H9 (cell line): ENCODE results near the gene COL27A1. TPM values are rescaled to one million over a fixed set of nuclear protein-coding genes. Genes with fewer than 3 reads are reported as not detected.
"Not testable (repeated sequence)": the region's sequence is repeated elsewhere in the genome, so short reads cannot be mapped to it uniquely, and the experiment has no call there.

Experiments
- DNase-seq: peaks from one replicate; pipeline ENCODE4 v3.0.0-alpha.2; 2017
- H2AFZ ChIP-seq: one replicate; pipeline ENCODE4 v1.6.1; 2013; ENCODE audit warnings: mild to moderate bottlenecking, low read length, control low read depth, moderate library complexity
- H2AK5ac ChIP-seq: 2 replicates; pipeline ENCODE4 v1.6.1; 2013; ENCODE audit warnings: low read length, control low read depth, mixed read lengths; ENCODE audit not compliant: insufficient read length
- H2BK120ac ChIP-seq: one replicate; pipeline ENCODE4 v1.6.1; 2013; ENCODE audit warnings: low read depth, mild to moderate bottlenecking, low read length, control low read depth, inconsistent platforms; ENCODE audit not compliant: poor library complexity, severe bottlenecking
- H2BK12ac ChIP-seq: 2 replicates; pipeline ENCODE4 v1.6.1; 2013; ENCODE audit warnings: low read length, control low read depth, mixed read lengths, low read depth; ENCODE audit not compliant: insufficient read length
- H2BK15ac ChIP-seq: 2 replicates; pipeline ENCODE4 v1.6.1; 2013; ENCODE audit warnings: low read depth, low read length, control low read depth
- H2BK20ac ChIP-seq: one replicate; pipeline ENCODE4 v1.6.1; 2013; ENCODE audit warnings: low read depth, mild to moderate bottlenecking, low read length, control low read depth, inconsistent platforms; ENCODE audit not compliant: poor library complexity, severe bottlenecking
- H2BK5ac ChIP-seq: 2 replicates; pipeline ENCODE4 v1.6.1; 2013; ENCODE audit warnings: low read length, control low read depth, mixed read lengths; ENCODE audit not compliant: insufficient read length
- H3K14ac ChIP-seq: 2 replicates; pipeline ENCODE4 v1.6.1; 2013; ENCODE audit warnings: low read length, control low read depth; ENCODE audit not compliant: insufficient read depth
- H3K18ac ChIP-seq: 2 replicates; pipeline ENCODE4 v1.6.1; 2013; ENCODE audit warnings: low read depth, mild to moderate bottlenecking, mixed read lengths, low read length, control low read depth; ENCODE audit not compliant: insufficient read length
- H3K23ac ChIP-seq: 2 replicates; pipeline ENCODE4 v1.6.1; 2013; ENCODE audit warnings: low read length, control low read depth, mixed read lengths, low read depth; ENCODE audit not compliant: insufficient read length
- H3K23me2 ChIP-seq: 2 replicates; pipeline ENCODE4 v1.6.1; 2013; ENCODE audit warnings: low read depth, mild to moderate bottlenecking, mixed read lengths, low read length, control low read depth; ENCODE audit not compliant: insufficient read length, poor library complexity, severe bottlenecking
- H3K27ac ChIP-seq: 2 replicates; pipeline ENCODE4 v1.5.1; 2013; ENCODE audit warnings: low read length, control low read depth, mixed read lengths, low read depth; ENCODE audit not compliant: insufficient read length
- H3K27me3 ChIP-seq: 2 replicates; pipeline ENCODE4 v1.6.1; 2013; ENCODE audit warnings: low read length, control low read depth, inconsistent platforms; ENCODE audit not compliant: insufficient read depth
- H3K4ac ChIP-seq: 2 replicates; pipeline ENCODE4 v1.6.1; 2013; ENCODE audit warnings: low read depth, mild to moderate bottlenecking, control low read depth, inconsistent platforms, low read length, moderate library complexity
- H3K4me1 ChIP-seq: 2 replicates; pipeline ENCODE4 v1.6.1; 2013; ENCODE audit warnings: low read length, control low read depth, inconsistent platforms; ENCODE audit not compliant: insufficient read depth
- H3K4me2 ChIP-seq: 2 replicates; pipeline ENCODE4 v1.6.1; 2013; ENCODE audit warnings: low read length, control low read depth, mixed read lengths; ENCODE audit not compliant: insufficient read length, insufficient read depth
- H3K56ac ChIP-seq: 2 replicates; pipeline ENCODE4 v1.6.1; 2013; ENCODE audit warnings: low read depth, mild to moderate bottlenecking, mixed read lengths, low read length, control low read depth; ENCODE audit not compliant: insufficient read length
- H3K79me1 ChIP-seq: 2 replicates; pipeline ENCODE4 v1.6.1; 2013; ENCODE audit warnings: low read depth, mild to moderate bottlenecking, moderate library complexity, low read length, control low read depth, inconsistent platforms; ENCODE audit not compliant: insufficient read depth, poor library complexity, severe bottlenecking
- H3K79me2 ChIP-seq: 2 replicates; pipeline ENCODE4 v1.6.1; 2013; ENCODE audit warnings: low read length, control low read depth, inconsistent platforms; ENCODE audit not compliant: insufficient read depth
- H3K9ac ChIP-seq: 2 replicates; pipeline ENCODE4 v1.6.1; 2013; ENCODE audit warnings: low read length, control low read depth, mixed read lengths; ENCODE audit not compliant: insufficient read length; ENCODE audit errors: extremely low read depth
- H3K9me3 ChIP-seq: one replicate; pipeline ENCODE4 v1.6.1; 2013; ENCODE audit warnings: low read depth, low read length, inconsistent platforms; ENCODE audit not compliant: control insufficient read depth
- H3T11ph ChIP-seq: one replicate; pipeline ENCODE4 v1.6.1; 2013; ENCODE audit warnings: mild to moderate bottlenecking, low read length, control low read depth, inconsistent platforms
- H4K20me1 ChIP-seq: one replicate; pipeline ENCODE4 v1.6.1; 2013; ENCODE audit not compliant: control insufficient read depth, insufficient read length, insufficient read depth
- H4K5ac ChIP-seq: 2 replicates; pipeline ENCODE4 v1.6.1; 2013; ENCODE audit warnings: low read depth, mild to moderate bottlenecking, mixed read lengths, low read length, control low read depth; ENCODE audit not compliant: insufficient read length
- H4K8ac ChIP-seq: replicated peaks from 2 replicates; pipeline ENCODE4 v1.6.1; 2013; ENCODE audit warnings: low read length, control low read depth, mixed read lengths, low read depth; ENCODE audit not compliant: insufficient read length
- H4K91ac ChIP-seq: 2 replicates; pipeline ENCODE4 v1.6.1; 2013; ENCODE audit warnings: low read depth, mild to moderate bottlenecking, moderate library complexity, mixed read lengths, low read length, control low read depth; ENCODE audit not compliant: insufficient read length
- H3K27ac Mint-ChIP-seq, 3 experiments: 2 replicates in 2 of 3; 3 replicates in 1 of 3; pipeline ENCODE4 v1.8.0; 2020 to 2021; ENCODE audit warnings: mixed read lengths in 3 of 3, mild to moderate bottlenecking in 1 of 3, moderate library complexity in 1 of 3
- H3K27me3 Mint-ChIP-seq: 2 replicates; pipeline ENCODE4 v1.8.0; 2021; ENCODE audit warnings: low read depth, mild to moderate bottlenecking, moderate library complexity, mixed read lengths
- H3K36me3 Mint-ChIP-seq, 3 experiments: 2 replicates in 2 of 3; 3 replicates in 1 of 3; pipeline ENCODE4 v1.8.0; 2020 to 2021; ENCODE audit warnings: low read depth in 3 of 3, mixed read lengths in 3 of 3; ENCODE audit not compliant: insufficient read depth in 1 of 3
- H3K4me1 Mint-ChIP-seq, 2 experiments: 2 replicates each; pipeline ENCODE4 v1.8.0; 2020; ENCODE audit warnings: mixed read lengths in 2 of 2
- H3K4me3 Mint-ChIP-seq, 2 experiments: 2 replicates in 1 of 2; 3 replicates in 1 of 2; pipeline ENCODE4 v1.8.0; 2020 to 2021; ENCODE audit warnings: mild to moderate bottlenecking in 2 of 2, mixed read lengths in 2 of 2, moderate library complexity in 1 of 2
- H3K9me3 Mint-ChIP-seq, 2 experiments: 2 replicates in 1 of 2; 3 replicates in 1 of 2; pipeline ENCODE4 v1.8.0; 2020; ENCODE audit warnings: mild to moderate bottlenecking in 2 of 2, mixed read lengths in 2 of 2, moderate library complexity in 1 of 2
- WGBS: extraction: QIAGEN DNeasy Blood & Tissue Kit; methylation state at CpG from one replicate; pipeline ENCODE4 v1.1.7; 2013; ENCODE audit warnings: missing lambda C conversion rate, low lambda C conversion rate, mixed read lengths; ENCODE audit not compliant: insufficient read length; ENCODE audit errors: extremely low coverage; 5-methylcytosine and 5-hydroxymethylcytosine counted together
- total RNA-seq: library from RNA; stranded (reverse); gene quantifications from 2 replicates; pipeline ENCODE4 v1.2.1, GENCODE V29; 2021

The COL27A1 gene
- total RNA-seq, 1 experiment from 2014 or later: 17.9 TPM

DNA sequence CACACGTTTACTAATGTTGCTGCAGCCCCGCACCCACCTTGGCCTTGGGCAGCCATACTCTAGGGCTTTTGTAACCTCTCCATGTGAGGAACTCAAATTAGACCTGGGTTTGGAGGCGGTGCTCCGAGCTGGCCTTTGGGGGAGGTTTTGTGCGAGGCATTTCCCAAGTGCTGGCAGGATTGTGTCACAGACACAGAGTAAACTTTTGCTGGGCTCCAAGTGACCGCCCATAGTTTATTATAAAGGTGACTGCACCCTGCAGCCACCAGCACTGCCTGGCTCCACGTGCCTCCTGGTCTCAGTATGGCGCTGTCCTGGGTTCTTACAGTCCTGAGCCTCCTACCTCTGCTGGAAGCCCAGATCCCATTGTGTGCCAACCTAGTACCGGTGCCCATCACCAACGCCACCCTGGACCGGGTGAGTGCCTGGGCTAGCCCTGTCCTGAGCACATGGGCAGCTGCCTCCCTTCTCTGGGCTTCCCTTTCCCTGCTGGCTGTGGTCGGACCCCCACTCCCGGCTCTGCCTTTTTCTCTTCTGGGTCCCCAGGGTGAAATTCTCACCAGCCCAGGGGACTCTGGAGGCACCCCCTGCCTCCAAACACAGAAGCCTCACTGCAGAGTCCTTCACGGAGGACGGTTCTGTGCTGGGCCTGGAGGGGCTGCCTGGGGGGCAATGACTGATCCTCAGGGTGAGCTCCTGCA, 167.6 kb downstream of the COL27A1 start, which contains the start of gene ORM1:
Gene ORM1, plus strand, starts transcription at position 268 of the 701 bp plus-strand sequence. Its CDS starts 36 bp downstream, at position 304.
- H2BK15ac ChIP-seq, H4K5ac ChIP-seq, H2BK12ac ChIP-seq, H3K4me2 ChIP-seq, H3K27ac Mint-ChIP-seq, H2BK20ac ChIP-seq, H3K23me2 ChIP-seq, H3K4me1 ChIP-seq, H3K56ac ChIP-seq, H3T11ph ChIP-seq, H3K23ac ChIP-seq, H3K14ac ChIP-seq, H2AK5ac ChIP-seq, H2BK120ac ChIP-seq, H3K27me3 ChIP-seq, H3K27ac ChIP-seq, H4K20me1 ChIP-seq, H3K79me2 ChIP-seq, H2BK5ac ChIP-seq, H3K4ac ChIP-seq, DNase-seq, H3K9me3 Mint-ChIP-seq, H2AFZ ChIP-seq, H4K91ac ChIP-seq, H3K36me3 Mint-ChIP-seq, H3K79me1 ChIP-seq, H3K27me3 Mint-ChIP-seq, H4K8ac ChIP-seq, H3K18ac ChIP-seq, H3K9me3 ChIP-seq, H3K9ac ChIP-seq, H3K4me1 Mint-ChIP-seq, H3K4me3 Mint-ChIP-seq: not testable (repeated sequence)
- no CpG with 5 or more reads among the region's 15 CpGs for WGBS

DNA sequence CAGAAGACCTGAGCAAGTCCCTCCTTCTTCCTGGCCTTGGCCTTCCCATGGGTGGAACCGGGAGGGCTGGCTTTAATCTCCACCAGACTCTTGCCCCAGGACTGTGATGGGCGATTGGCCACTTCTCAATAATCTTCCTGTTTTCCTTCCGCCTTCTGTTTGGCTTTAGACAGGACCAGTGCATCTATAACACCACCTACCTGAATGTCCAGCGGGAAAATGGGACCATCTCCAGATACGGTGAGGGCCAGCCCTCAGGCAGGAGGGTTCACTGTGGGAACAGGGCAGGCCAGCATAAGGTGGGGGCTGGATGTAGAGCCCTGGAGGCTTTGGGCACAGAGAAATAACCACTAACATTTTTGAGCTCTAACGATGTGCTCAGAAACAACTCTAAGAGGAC, 168.5 kb downstream of the COL27A1 start:
- H2AFZ ChIP-seq, H4K91ac ChIP-seq, H3K18ac ChIP-seq, H3K4me1 ChIP-seq, H3K23ac ChIP-seq, H3K27me3 ChIP-seq, H2BK15ac ChIP-seq, H3K4me1 Mint-ChIP-seq, H3K9me3 Mint-ChIP-seq, H4K8ac ChIP-seq, H4K5ac ChIP-seq, H3K23me2 ChIP-seq, H3K4me2 ChIP-seq, H4K20me1 ChIP-seq, H3K9ac ChIP-seq, H3K27me3 Mint-ChIP-seq, H3K36me3 Mint-ChIP-seq, H3K56ac ChIP-seq, DNase-seq, H3T11ph ChIP-seq, H2BK5ac ChIP-seq, H3K79me2 ChIP-seq, H3K4ac ChIP-seq, H2BK20ac ChIP-seq, H3K14ac ChIP-seq, H3K79me1 ChIP-seq, H2BK12ac ChIP-seq, H3K27ac Mint-ChIP-seq, H2BK120ac ChIP-seq, H2AK5ac ChIP-seq, H3K9me3 ChIP-seq, H3K27ac ChIP-seq, H3K4me3 Mint-ChIP-seq: not testable (repeated sequence)
- WGBS: no CpG with 5 or more reads among the region's 6 CpGs
